ENCODE measurements around the gene GTF2H1.

The GTF2H1 gene

DNA sequence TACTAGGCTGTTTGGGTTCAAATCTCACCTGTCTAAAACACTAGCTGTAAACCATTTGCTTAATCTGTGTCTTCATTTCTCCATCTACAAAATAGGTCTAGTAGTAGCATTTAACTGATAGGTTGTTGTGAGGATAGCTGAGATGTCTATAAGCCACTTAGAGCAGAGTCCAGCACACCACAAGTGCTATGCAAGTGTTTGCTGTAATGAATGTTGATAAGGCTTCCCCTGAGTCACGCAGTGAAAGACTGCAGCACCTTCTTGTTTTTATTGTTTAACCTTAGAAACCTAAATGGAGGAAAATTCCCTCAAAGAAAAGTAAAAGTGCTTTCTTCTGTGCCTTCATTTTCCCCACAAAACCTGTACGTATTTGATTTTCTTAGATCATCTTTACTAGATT lies 48.9 kb downstream of the GTF2H1 start:
- DNase-seq (ENCODE audit: low read depth): peak; percentile 50
- H3K4me3 ChIP-seq (ENCODE audit: low read depth, low read length): no peak overlapping the region
- TF ChIP-seq, protein P1, sequence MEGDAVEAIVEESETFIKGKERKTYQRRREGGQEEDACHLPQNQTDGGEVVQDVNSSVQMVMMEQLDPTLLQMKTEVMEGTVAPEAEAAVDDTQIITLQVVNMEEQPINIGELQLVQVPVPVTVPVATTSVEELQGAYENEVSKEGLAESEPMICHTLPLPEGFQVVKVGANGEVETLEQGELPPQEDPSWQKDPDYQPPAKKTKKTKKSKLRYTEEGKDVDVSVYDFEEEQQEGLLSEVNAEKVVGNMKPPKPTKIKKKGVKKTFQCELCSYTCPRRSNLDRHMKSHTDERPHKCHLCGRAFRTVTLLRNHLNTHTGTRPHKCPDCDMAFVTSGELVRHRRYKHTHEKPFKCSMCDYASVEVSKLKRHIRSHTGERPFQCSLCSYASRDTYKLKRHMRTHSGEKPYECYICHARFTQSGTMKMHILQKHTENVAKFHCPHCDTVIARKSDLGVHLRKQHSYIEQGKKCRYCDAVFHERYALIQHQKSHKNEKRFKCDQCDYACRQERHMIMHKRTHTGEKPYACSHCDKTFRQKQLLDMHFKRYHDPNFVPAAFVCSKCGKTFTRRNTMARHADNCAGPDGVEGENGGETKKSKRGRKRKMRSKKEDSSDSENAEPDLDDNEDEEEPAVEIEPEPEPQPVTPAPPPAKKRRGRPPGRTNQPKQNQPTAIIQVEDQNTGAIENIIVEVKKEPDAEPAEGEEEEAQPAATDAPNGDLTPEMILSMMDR (conservative IDR thresholded peaks at IDR 0.05; ENCODE audit: low read depth, low read length): no peak

- no peak for DNase-seq (ENCODE audit: low read depth)
- no peak overlapping the region for H3K4me3 ChIP-seq (ENCODE audit: low read depth, low read length)
- TF ChIP-seq, protein P1 (conservative IDR thresholded peaks at IDR 0.05; ENCODE audit: low read depth, low read length): no peak
Measured at GRCh38 chr11:18372201-18372600, 49.8 kb downstream of the GTF2H1 start.

DNA sequence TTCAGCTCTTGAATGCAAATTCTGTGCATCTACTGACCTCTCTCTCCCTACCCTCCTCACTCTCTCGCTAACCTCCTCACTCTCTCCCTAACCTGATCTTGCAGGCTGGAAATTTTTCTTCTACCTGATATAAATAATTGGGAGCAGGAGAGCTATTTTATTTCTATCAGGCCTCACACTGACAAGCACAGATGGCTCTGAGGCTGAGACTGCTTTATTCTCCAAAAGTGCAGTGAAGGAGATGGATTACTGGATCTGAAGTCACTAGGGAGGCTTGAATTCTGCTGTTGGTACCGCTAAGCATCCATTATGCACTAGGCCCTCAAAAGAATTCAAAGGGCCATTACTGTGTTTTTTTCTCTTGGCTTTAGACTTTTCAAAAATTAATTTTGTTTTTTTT lies 52.6 kb downstream of the GTF2H1 start:
- DNase-seq (ENCODE audit: low read depth): no peak
- H3K4me3 ChIP-seq (ENCODE audit: low read depth, low read length): no peak overlapping the region
- TF ChIP-seq, protein P1 (conservative IDR thresholded peaks at IDR 0.05; ENCODE audit: low read depth, low read length): no peak

- DNase-seq (ENCODE audit: low read depth): no peak
- no peak overlapping the region for H3K4me3 ChIP-seq (ENCODE audit: low read depth, low read length)
- TF ChIP-seq, protein P1 (conservative IDR thresholded peaks at IDR 0.05; ENCODE audit: low read depth, low read length): no peak
Measured at GRCh38 chr11:18375941-18376340, 53.6 kb downstream of the GTF2H1 start.

DNA sequence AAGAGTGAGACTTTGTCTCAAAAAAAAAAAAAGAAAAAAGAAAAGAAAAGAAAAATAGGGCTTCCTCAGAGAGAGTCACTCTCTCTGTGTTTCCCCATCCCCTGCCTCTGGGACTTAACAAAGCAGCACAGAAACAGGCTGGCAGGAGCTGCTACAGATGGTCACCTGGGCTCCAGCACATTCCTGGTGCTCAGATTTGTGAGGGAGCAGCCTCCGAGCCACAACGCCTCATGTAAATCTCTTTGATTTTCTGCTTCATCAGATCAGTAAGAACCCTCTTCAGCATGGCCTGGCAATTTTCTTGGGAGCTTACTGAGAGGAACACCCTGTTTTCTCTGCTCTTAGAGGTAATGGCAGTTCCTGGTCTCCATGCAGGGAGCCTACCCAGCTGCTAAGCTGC lies 56.8 kb downstream of the GTF2H1 start:
- H3K4me3 ChIP-seq (ENCODE audit: low read depth, low read length): no peak overlapping the region
- TF ChIP-seq, protein P1 (conservative IDR thresholded peaks at IDR 0.05; ENCODE audit: low read depth, low read length): no peak
- no peak for DNase-seq (ENCODE audit: low read depth)

DNA sequence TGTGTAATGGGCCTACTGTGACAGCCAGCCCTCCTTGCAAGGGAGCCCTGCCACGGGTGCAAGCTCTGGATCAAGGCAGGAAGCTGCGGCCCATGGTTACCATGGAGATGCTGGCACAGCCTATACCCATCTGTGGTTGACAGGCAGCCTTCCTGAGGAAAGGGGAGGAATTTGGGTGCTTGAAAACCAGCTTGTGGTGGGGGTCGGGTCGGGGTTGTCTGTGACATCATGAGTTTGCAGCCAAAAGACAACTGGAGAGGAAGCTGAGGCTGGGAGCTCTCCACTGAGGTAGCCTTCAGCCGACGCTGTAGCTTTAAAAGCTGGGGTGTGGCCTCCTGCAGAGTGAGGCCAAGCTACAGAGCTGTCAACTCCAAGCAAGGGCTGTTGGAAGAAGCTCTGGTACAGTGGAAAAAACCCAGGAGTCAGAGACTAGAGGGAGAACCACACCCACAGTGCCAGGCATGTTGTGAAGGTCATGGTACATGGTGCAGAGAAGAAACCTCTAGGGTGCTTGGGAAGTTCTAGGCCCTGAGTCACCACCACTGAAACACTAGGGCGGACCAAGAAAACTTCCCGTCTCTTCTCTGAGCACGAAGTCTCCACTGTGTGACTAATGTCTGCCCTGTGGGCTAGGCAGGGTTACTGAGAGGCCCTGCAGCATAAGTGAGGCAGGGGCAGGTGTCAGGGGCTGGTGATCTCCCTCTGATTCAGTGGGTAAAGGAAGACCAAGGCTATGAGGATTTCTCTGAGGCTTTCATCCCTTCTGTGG lies 61.2 kb downstream of the GTF2H1 start:
- no peak overlapping the region for H3K4me3 ChIP-seq (ENCODE audit: low read depth, low read length)
- TF ChIP-seq, protein P1 (conservative IDR thresholded peaks at IDR 0.05; ENCODE audit: low read depth, low read length): no peak
- peak; percentile 97 for DNase-seq (ENCODE audit: low read depth)

DNA sequence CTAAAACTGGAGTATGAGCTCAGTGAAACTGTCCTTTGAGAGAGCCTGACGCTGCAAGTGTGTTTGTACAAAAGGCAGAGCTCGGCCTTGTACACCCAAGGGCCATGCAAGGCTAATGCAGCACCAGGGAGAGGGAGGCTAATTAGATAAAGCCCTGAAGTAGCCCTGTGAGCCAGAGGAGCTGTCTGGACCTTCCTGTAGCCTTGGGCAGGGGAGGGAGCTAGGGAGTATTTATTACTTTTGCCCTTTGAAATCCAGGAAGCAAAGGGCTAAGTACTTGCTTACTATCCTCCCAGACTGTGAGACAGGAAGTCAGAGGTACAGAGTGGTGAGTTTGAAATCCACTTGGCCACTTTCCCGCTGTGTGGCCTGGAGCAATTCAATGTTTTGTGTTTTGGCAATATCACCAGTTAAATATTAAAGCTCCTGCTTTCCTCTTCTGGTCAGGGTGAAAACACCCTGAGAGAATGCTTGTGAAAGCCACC lies 61.8 kb downstream of the GTF2H1 start:
- no peak overlapping the region for H3K4me3 ChIP-seq (ENCODE audit: low read depth, low read length)
- TF ChIP-seq, protein P1 (conservative IDR thresholded peaks at IDR 0.05; ENCODE audit: low read depth, low read length): peak; percentile 6
- DNase-seq (ENCODE audit: low read depth): peak; percentile 92

Measured in choroid plexus epithelial cell (primary cell).